Epithelial cell of proximal tubule (primary cell): ENCODE data around the gene ZBTB17. TPM values are rescaled to one million over a fixed set of nuclear protein-coding genes. Genes with fewer than 3 reads are reported as not detected.

Experiments
- DNase-seq: peaks from one replicate; pipeline ENCODE4 v3.0.0-alpha.2; 2011; ENCODE audit warnings: low read depth
- H3K4me3 ChIP-seq: 2 replicates; pipeline ENCODE4 v1.5.1; 2011; ENCODE audit warnings: low read depth, mild to moderate bottlenecking, low read length
- total RNA-seq: library from RNA; depleted of rRNA; stranded (reverse); fragments of >200 nt; gene quantifications from 2 replicates; pipeline ENCODE4 v1.2.3, GENCODE V29; 2015
- TF ChIP-seq, protein P1 (sequence below): conservative IDR thresholded peaks from 2 replicates; pipeline ENCODE4 v1.5.1; 2012; ENCODE audit warnings: low read depth, mild to moderate bottlenecking, low read length

ZBTB17 gene
- total RNA-seq, 1 donor from 2014 or later, result 22.5 TPM

DNA sequence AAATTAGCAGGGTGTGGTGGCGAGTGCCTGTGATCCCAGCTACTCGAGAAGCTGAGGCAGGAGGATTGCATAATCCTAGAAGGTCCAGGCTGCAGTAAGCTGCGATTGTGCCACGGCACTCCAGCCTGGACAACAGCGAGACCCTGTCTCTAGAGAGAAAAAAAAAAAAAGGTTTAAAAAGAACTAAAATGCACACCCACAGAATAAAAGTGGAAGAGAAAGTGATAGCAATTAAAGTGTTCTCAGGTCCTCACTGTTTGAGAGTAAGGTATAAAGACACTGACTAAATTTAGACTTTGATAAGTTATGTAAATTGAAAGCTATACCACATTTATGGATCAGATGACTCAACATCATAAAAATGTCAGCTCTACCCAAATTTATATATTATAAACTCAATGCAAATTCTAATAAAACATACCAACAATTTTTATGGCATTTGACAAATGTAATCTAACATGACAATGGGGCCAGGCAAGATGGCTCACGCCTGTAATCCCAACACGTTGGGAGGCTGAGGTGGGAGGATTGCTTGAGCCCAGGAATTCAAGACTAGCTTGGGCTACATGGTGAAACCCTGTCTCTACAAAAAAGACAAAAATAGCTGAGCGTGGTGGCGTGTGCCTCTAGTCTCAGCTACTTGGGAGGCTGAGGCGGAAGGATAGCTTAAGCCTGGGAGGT lies 11.8 kb downstream of the ZBTB17 start:
- TF ChIP-seq, protein P1, sequence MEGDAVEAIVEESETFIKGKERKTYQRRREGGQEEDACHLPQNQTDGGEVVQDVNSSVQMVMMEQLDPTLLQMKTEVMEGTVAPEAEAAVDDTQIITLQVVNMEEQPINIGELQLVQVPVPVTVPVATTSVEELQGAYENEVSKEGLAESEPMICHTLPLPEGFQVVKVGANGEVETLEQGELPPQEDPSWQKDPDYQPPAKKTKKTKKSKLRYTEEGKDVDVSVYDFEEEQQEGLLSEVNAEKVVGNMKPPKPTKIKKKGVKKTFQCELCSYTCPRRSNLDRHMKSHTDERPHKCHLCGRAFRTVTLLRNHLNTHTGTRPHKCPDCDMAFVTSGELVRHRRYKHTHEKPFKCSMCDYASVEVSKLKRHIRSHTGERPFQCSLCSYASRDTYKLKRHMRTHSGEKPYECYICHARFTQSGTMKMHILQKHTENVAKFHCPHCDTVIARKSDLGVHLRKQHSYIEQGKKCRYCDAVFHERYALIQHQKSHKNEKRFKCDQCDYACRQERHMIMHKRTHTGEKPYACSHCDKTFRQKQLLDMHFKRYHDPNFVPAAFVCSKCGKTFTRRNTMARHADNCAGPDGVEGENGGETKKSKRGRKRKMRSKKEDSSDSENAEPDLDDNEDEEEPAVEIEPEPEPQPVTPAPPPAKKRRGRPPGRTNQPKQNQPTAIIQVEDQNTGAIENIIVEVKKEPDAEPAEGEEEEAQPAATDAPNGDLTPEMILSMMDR, result no peak
- no peak for DNase-seq
- H3K4me3 ChIP-seq, result no peak overlapping the region

DNA sequence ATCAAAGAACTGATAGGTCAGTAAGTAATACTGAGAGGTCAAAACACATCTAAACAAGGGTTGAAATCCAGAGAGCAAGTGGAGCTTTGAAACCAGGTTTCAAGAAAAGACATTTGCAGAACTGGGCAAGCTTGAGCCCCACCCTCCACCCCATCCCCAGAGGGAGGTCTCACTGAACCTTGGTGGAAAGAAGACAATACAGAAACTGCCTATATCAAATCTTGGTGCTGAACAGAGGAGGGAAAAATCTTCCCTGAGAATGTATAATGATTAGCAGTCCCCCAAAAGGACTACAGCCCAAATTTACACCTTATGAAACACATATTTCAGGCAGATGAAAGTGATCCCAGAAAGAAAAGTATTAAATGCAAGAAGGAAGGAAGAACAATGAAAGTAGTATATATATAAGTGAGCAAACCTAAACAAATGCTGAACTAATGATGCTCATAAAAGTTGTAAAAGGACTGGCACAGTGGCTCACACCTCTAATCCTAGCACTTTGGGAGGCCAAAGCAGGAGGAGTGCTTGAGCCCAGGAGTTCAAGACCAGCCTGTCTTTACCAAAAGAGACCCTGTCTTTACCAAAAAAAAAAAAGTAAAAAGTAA lies 12.4 kb downstream of the ZBTB17 start:
- no peak overlapping the region for H3K4me3 ChIP-seq
- TF ChIP-seq, protein P1, result no peak
- DNase-seq, result no peak

DNA sequence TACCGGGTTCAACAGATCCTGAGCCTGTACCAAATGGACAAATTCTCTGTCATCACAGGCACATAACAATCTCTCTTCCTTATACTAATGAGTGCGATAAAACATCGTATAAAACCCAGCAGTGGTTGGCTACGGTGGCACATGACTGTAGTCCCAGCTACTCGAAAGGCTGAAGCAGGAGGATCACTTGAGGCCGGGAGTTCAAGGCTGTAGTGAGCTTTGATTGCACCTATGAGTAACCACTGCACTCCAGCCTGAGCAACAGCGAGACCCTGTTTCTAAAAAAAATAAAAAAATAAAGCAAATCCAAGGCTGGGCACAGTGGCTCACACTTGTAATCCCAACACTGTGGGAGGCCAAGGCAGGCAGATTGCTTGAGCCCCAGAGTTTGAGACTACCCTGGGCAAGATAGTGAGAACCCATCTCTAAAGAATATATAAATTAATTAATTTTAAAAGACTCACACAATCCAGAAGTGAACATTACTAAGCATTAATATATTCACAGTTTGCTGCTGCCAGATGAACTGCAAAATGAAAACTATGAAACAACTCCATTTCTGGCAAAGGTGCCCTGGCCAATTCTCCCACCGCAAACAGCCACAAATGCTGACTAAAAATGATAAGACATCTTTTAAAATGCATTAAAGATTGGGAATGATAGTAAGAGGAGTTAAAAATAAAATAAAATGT lies 13.1 kb downstream of the ZBTB17 start:
- no peak overlapping the region for H3K4me3 ChIP-seq
- no peak for DNase-seq
- TF ChIP-seq, protein P1, result no peak

DNA sequence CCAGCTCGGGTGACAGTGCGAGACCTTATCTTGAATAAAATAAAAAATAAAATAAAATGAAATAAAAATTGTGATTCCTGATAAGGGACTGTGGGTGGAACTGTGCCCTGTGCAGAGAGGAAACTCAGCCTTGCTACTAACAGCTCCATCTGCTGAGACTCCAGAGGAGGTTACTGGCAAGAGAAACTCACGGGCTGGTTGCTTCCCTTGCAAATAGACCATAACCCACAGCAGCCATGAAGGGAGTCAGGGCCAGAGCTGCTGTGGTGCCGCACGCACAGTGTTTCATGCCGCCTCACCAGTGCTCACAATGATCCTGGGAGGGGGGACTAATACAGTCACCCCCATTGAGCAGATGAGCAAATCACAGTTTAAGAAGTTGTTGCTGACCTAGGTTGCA lies 13.7 kb downstream of the ZBTB17 start:
- TF ChIP-seq, protein P1, result no peak
- DNase-seq, result no peak
- H3K4me3 ChIP-seq, result no peak overlapping the region

DNA sequence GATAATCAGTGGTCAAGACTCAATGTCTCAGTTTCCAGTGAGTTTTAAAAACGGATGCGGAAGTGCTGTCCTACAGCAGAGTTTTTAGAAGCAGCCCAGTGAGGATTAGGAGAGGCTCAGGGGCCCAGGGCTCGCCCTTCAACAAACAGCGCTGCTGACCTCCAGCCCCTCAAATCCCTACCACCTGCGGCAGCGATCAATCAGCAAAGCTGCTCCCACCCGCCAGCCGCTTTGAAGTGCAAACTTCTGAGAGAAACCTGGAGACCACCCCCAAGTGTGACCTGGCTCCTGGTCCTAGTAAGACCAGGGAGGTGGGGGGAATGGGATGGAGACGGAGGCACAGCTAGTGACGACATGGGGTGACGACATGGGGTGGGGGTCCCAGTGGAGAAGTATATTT lies 14.4 kb downstream of the ZBTB17 start:
- DNase-seq, result no peak
- no peak overlapping the region for H3K4me3 ChIP-seq
- TF ChIP-seq, protein P1, result no peak

DNA sequence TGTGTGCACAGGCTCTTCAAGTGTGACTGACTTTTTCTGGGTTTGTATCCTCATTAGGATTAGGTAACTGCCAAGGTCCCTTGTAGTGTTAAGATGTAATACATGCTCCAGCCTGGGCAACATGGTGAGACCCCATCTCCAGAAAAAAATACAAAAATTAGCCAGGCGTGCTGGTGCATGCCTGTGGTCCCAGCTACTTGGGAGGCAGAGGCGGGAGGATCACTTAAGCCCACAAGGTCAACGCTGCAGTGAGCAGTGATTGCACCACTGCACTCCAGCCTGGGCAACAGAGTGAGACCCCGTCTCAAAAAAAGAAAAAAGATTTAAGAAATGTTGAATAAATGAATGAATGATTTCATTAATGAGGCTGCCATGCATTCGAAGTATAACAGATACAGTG lies 15.1 kb downstream of the ZBTB17 start:
- TF ChIP-seq, protein P1, result no peak
- DNase-seq, result no peak

More for the DNA sequence above, 15.1 kb downstream of the ZBTB17 start:
- H3K4me3 ChIP-seq, result no peak overlapping the region
